ENCODE results near the gene RASA3.

DNA sequence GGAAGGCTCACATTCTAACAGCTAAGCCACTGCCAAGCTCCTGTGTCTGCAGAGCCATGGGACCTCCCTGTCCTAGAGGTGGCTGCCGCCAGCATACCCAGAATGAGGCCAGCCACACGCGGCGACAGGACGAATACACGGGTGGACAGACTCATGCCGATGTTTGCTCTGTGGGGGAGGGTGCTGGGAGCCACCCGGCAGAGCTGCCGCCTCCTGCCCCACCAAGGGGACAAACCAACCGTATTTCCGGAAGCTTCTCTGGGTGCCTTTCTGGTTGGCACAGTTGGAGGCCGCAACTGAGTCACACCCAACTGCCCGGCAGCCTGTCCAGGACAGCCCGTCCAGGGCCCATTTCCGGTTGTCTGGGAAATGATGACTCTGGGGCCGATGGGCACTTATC, 178.9 kb downstream of the RASA3 start:
- TF ChIP-seq, protein P1, sequence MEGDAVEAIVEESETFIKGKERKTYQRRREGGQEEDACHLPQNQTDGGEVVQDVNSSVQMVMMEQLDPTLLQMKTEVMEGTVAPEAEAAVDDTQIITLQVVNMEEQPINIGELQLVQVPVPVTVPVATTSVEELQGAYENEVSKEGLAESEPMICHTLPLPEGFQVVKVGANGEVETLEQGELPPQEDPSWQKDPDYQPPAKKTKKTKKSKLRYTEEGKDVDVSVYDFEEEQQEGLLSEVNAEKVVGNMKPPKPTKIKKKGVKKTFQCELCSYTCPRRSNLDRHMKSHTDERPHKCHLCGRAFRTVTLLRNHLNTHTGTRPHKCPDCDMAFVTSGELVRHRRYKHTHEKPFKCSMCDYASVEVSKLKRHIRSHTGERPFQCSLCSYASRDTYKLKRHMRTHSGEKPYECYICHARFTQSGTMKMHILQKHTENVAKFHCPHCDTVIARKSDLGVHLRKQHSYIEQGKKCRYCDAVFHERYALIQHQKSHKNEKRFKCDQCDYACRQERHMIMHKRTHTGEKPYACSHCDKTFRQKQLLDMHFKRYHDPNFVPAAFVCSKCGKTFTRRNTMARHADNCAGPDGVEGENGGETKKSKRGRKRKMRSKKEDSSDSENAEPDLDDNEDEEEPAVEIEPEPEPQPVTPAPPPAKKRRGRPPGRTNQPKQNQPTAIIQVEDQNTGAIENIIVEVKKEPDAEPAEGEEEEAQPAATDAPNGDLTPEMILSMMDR (IDR thresholded peaks at IDR 0.05), result no peak
- no peak for TF ChIP-seq EZH2 (IDR thresholded peaks at IDR 0.05)

Data from neural progenitor cell (in vitro differentiated cells).